Measurements from ENCODE around the gene MAEA.

MAEA gene

DNA sequence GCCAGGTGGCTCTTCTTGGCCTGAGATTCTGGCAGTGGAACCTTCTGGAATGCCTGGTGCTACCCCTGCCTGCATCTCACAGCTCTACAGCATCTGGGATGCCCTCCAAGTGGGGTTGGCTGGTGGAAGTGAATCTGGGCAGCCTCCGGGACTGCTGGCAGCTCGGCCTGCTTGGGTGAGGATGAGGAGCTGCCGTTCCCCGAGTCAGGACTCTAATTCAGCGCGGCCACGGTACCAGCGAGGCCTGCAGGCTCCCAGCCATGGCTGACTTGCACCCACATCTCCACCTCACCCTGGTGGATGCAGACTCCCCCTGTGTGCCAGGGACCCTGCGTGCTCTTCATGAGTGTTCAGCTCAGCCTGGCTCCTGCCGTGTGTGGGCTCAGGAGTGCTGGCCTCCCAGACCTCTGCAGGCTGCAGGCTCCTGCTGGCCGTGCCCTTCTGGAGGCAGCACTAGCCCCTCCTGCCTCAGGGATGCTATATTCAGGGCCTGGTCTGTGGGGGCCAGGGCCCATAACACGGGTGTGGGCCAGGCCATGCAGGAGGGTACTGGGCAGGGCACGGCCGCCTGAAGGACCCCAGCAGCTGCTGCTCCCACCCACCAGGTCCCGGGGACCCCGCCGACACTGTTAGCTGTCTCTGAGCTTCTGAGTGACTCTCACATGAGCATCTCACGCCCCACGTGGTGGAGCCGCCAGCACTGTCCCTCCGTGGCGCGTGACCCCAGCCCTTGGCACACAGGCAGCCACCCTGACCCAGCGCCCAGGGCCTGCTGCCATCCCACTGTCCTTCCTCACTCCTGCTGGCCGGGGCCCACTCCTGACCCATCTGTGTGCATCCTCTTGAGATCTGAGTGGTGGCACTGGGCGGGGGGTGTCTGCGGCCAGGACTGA, 67.9 kb downstream of the MAEA start:
- TF ChIP-seq, protein P1, sequence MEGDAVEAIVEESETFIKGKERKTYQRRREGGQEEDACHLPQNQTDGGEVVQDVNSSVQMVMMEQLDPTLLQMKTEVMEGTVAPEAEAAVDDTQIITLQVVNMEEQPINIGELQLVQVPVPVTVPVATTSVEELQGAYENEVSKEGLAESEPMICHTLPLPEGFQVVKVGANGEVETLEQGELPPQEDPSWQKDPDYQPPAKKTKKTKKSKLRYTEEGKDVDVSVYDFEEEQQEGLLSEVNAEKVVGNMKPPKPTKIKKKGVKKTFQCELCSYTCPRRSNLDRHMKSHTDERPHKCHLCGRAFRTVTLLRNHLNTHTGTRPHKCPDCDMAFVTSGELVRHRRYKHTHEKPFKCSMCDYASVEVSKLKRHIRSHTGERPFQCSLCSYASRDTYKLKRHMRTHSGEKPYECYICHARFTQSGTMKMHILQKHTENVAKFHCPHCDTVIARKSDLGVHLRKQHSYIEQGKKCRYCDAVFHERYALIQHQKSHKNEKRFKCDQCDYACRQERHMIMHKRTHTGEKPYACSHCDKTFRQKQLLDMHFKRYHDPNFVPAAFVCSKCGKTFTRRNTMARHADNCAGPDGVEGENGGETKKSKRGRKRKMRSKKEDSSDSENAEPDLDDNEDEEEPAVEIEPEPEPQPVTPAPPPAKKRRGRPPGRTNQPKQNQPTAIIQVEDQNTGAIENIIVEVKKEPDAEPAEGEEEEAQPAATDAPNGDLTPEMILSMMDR (IDR thresholded peaks at IDR 0.05; ENCODE audit: insufficient read depth, low read depth, low read length, missing control alignments), result no peak

DNA sequence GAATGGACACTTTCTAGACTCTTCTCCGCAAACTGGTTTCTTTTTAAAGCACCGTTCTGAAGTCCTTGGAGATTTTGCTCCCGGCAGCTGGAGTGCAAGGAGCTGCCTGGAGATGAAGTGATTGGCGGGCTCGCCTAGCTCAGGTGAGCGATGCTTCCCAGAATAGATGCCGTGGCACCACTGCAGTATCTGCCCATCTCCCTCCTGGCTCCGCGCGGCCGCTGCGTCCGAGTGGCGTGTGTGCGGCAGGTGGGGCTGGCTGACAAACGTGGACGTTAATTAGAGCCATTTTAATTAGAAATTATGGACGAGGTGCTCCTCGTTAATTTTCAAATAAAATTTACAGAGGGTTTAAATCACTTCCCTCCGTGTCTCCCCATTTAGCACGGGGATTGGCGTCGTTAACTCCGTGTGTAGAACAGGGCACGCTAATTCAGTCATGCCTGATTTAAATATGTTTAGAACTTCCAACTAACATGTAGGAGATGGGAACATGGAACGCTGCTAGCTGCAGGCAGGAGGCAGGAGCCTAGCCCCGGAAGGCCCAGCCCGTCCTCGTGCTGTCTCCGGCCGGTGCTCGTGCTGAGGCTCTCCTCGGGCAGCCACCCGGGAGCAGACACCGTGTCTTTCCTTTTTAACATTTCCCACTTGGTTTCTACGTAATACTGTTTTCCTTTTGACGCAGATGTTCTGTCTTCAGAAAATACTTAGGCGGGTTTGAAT, 68.9 kb downstream of the MAEA start:
- TF ChIP-seq, protein P1 (IDR thresholded peaks at IDR 0.05; ENCODE audit: insufficient read depth, low read depth, low read length, missing control alignments), result no peak
- DNase-seq (ENCODE audit: low read depth), result no peak
- no peak overlapping the region for H3K4me3 ChIP-seq (ENCODE audit: low read length)

More for the DNA sequence above, 67.9 kb downstream of the MAEA start:
- H3K4me3 ChIP-seq (ENCODE audit: low read length), result no peak overlapping the region
- DNase-seq (ENCODE audit: low read depth), result no peak

DNA sequence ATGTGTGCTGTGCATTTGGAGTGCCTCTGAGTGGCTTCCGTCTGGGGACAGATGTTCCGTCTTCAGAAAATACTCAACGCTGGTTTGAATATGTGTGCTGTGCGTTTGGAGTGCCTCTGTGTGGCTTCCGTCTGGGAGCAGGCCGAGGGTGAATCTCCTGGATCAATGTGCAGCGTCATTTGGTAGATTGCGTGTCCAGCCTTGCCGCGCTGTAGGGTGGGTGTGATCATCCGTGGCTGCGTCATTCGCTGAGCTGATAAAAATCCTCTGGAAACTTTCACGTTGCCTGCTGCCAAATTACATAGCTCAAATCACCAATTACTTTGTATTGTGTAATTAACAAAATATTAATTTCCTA, 69.4 kb downstream of the MAEA start:
- TF ChIP-seq, protein P1 (IDR thresholded peaks at IDR 0.05; ENCODE audit: insufficient read depth, low read depth, low read length, missing control alignments), result no peak
- no peak overlapping the region for H3K4me3 ChIP-seq (ENCODE audit: low read length)
- DNase-seq (ENCODE audit: low read depth), result no peak

DNA sequence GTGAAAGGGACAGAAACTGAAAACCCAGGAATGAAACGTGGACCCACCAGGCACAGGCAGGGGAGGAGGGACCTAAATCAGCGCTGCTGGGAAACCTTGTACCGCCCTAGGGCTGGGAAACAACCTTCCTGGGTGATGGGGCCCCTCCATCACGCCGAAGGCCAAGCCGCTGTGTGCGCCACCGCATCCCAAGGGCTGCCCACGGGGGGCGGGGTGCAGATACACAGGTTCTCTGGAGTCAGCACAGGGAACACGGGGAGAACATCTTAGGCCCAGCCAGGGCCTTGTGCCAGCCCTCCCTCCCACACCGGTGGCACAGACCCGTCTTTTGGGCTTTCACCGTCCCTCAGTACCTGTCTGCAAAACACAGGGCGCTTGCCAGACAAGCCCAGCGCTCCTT, 70.3 kb downstream of the MAEA start:
- TF ChIP-seq, protein P1 (IDR thresholded peaks at IDR 0.05; ENCODE audit: insufficient read depth, low read depth, low read length, missing control alignments), result no peak
- DNase-seq (ENCODE audit: low read depth), result no peak
- H3K4me3 ChIP-seq (ENCODE audit: low read length), result no peak overlapping the region

DNA sequence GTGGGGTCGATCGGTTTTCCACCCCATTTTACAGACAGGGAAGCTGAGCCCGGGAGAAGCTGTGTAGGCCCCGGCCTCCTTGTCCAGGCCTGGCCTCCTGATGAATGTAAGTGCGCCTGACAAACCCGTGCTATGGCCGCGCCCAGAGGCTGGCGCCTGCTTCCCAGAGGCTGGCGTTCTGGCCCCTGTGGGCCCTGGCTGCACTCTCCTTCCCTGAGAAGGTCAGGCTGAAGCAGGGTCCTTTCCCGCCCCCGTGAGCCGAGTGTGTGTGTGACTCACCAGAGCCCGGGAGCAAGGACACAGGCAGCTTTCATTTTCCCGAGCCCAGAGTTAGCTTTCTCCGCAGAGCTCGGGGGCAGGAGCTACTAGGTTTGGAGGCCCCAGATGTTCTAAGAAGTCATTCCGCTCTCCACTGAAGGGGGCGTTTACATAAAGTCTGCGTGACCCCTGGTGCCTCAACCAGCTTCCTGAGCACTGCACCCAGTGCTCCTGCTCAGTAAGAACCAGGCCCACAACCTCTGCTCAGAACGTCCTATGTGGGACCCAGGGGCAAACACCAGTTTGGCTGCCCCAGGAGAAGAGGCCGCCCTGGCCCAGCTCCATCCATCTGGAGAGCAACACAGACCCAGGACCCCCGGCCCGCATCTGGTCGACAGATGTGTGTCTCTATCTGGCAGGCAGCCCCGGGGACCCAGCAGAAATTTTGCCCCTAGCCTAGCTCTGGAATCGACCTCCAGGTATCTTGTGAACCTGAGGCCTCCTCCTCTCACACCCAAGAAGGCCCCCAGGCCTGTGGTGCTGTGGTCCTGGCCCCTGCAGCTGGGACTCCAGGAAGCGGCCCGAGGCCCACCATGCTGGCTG, 71.0 kb downstream of the MAEA start:
- H3K4me3 ChIP-seq (ENCODE audit: low read length), result no peak overlapping the region
- TF ChIP-seq, protein P1 (IDR thresholded peaks at IDR 0.05; ENCODE audit: insufficient read depth, low read depth, low read length, missing control alignments), result no peak
- no peak for DNase-seq (ENCODE audit: low read depth)

DNA sequence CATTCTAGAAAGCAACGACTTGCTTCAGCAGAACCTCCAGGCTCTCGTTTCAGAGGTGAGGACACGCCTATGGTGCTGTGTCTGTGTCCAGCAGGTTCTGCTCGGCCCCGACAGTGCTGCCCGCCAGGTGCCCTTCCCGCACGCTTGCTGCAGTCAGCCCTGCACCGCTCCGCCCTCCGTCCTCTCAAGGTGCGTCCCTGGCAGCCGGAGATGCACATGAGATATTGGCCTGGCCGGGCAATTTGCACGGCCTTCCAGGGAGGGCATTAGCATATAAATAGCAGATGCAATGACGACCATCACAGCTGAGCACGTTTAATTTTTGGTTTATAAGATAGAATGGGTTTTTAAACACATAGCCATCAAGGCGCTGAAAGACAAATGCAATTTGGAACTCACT, 71.7 kb downstream of the MAEA start:
- DNase-seq (ENCODE audit: low read depth), result no peak
- H3K4me3 ChIP-seq (ENCODE audit: low read length), result no peak overlapping the region
- TF ChIP-seq, protein P1 (IDR thresholded peaks at IDR 0.05; ENCODE audit: insufficient read depth, low read depth, low read length, missing control alignments), result no peak

All from epithelial cell of esophagus (primary cell).